ENCODE data around the gene BCO2. TPM values are rescaled to one million over a fixed set of nuclear protein-coding genes. Genes with fewer than 3 reads are reported as not detected.
A peak's percentile ranks its signal among the peaks of the same experiment; 100 is the strongest.

Gene BCO2
- polyA plus RNA-seq, 2 donors, result 9.1 to 11.1 TPM

DNA sequence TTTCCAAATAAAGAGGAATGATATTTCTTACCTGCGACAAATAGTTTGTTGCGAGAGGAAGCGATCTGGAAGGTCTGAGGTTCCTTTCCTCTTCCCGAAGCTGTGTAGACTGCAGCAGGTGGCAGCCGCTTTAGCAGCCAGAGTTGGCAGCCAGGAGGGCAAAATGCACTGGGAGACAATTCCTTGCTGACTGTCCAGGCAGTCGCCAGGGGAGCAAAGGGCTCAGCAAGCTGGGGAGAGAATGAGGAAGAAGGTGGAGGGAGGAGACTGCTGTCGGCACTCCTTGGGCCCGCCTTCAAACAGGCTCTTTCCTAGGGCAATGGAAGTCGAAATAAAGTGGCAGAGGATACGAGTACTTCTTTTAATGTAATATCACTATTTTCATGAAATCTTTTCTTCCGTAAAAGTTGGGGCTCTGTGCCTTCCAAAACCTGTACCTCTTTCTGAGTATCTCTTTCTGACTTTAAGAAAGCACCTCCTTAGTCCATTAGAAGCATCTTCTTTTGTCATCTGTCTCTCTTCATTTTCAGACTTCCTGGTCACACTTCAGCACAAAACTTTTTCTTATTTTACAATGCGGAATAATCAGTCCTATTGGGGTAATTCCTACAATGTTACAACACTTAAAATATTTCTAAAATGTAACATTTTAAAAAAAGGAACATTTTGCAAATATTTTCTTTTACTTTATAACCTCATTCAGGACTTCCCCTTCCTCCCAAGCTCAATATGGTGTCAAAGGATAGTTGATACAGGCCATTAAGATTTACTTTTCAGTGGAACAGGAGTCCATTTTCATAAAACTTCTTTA lies 11.2 kb upstream of the BCO2 start, which contains the start of gene IL18:
TSS of gene IL18 (minus strand) at position 220 of the 811 bp plus-strand sequence. CDS start 9,041 bp downstream, outside the sequence.
- Histone ChIP-seq H3K27me3 (ENCODE audit: control insufficient read depth in 1 of 2, insufficient read depth in 2 of 2, low read length in 2 of 2) (no peaks in the 10 kb centered on the region), H3K4me1 (ENCODE audit: control insufficient read depth in 2 of 2, insufficient read depth in 2 of 2, low read length in 1 of 2) (peaks cover 2% of the 10 kb centered on the region in 2 donors), H3K4me3 (ENCODE audit: low read depth in 1 of 2, low read length in 2 of 2) (peak within 1 kb of the TSS; percentile 53 to 69), H3K27ac (ENCODE audit: low read depth in 2 of 2, low read length in 1 of 2) (peak within 1 kb of the TSS; percentile 92 to 93), H3K36me3 (ENCODE audit: control insufficient read depth in 2 of 2, insufficient read depth in 2 of 2, low read length in 1 of 2) (no peaks in the 10 kb centered on the region), H3K9me3 (ENCODE audit: control insufficient read depth in 2 of 2, insufficient read depth in 1 of 2, low read depth in 1 of 2, low read length in 1 of 2) (no peaks in the 10 kb centered on the region)
- 33 to 40% methylated on average over 12 of the region's 12 CpGs for WGBS, 2 donors

DNA sequence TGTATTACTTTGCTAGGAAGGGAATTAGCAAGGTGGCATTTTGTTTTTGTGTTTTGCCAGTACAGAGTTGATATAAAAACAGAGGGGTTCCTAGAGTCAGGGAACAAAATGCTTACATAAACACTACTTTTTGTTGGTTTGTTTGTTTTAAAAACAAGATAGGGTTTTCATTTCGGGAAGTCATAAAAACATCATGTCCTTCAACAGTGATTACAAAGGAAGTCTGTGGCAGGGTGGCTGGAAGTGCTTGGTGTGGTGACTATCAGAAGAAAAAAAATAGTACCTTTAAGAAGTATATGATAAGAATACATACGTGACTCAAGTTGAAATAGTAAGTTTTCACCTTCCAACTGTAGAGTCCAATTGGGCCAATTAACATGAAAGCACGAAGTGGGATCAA lies 10.3 kb upstream of the BCO2 start:
- no peaks in the 10 kb centered on the region for H3K27me3 ChIP-seq (ENCODE audit: control insufficient read depth in 1 of 2, insufficient read depth in 2 of 2, low read length in 2 of 2)
- WGBS, 2 donors, result 64 to 76% methylated on average over 3 of the region's 3 CpGs
- H3K9me3 ChIP-seq (ENCODE audit: control insufficient read depth in 2 of 2, insufficient read depth in 1 of 2, low read depth in 1 of 2, low read length in 1 of 2), result no peaks in the 10 kb centered on the region
- H3K4me3 ChIP-seq (ENCODE audit: low read depth in 1 of 2, low read length in 2 of 2), result no peak overlapping the region
- no peak overlapping the region for H3K27ac ChIP-seq (ENCODE audit: low read depth in 2 of 2, low read length in 1 of 2)
- no peaks in the 10 kb centered on the region for H3K36me3 ChIP-seq (ENCODE audit: control insufficient read depth in 2 of 2, insufficient read depth in 2 of 2, low read length in 1 of 2)
- H3K4me1 ChIP-seq (ENCODE audit: control insufficient read depth in 2 of 2, insufficient read depth in 2 of 2, low read length in 1 of 2), result peaks cover 2% of the 10 kb centered on the region in 2 donors

DNA sequence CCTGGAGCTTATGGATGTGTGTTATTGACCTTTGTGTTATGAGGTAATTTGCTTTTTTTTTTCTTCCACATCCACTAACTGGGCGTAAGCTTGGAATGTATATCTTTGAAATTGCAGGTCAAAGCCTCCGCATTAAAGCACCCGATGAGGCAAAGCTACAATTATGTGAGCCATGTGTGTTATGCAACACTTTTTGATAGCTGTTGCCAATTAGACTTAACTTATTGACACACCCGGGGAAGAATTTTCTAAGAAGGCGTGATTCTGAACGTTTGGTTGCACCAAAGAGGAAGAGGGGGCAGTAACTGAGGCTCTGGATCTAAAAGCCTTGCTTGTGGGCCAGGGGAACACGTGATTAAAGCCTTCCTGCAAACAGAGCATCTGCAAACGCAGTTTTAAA lies 8.8 kb upstream of the BCO2 start:
- Histone ChIP-seq H3K36me3 (ENCODE audit: control insufficient read depth in 2 of 2, insufficient read depth in 2 of 2, low read length in 1 of 2) (no peaks in the 10 kb centered on the region), H3K4me3 (ENCODE audit: low read depth in 1 of 2, low read length in 2 of 2) (no peak overlapping the region), H3K9me3 (ENCODE audit: control insufficient read depth in 2 of 2, insufficient read depth in 1 of 2, low read depth in 1 of 2, low read length in 1 of 2) (no peaks in the 10 kb centered on the region), H3K27ac (ENCODE audit: low read depth in 2 of 2, low read length in 1 of 2) (peak overlapping the region; percentile 7 to 35), H3K27me3 (ENCODE audit: control insufficient read depth in 1 of 2, insufficient read depth in 2 of 2, low read length in 2 of 2) (no peaks in the 10 kb centered on the region), H3K4me1 (ENCODE audit: control insufficient read depth in 2 of 2, insufficient read depth in 2 of 2, low read length in 1 of 2) (peaks cover under 1 to 2% of the 10 kb centered on the region in 2 donors)
- WGBS, 2 donors, result 36 to 58% methylated on average over 8 of the region's 8 CpGs

DNA sequence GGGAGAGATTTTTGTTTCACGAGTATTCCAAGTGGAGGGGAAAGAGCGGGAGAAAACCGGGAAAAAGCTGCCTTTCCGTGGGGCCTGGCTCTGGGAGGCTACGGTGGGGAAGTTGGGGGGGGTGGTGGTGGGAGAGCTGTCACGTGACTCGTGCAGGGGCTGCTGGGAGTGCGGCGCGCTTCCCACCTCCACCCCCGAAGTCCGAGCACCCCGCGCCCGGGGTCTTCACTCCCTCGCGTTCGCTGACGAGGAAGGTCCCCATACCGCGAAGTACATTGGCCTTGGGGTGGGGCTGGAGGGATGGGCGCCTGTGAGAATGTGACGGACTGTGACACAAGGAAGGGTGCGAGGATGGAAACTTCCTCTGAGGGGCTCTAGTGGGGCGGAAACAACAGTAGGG lies 8.2 kb upstream of the BCO2 start, which contains the start of gene TEX12:
TSS of gene TEX12 (plus strand) at position 228 of the 400 bp plus-strand sequence. CDS start 1,897 bp downstream, outside the sequence.
- no peak within 1 kb of the TSS for H3K4me3 ChIP-seq (ENCODE audit: low read depth in 1 of 2, low read length in 2 of 2)
- WGBS, 2 donors, result 83 to 84% methylated on average over 25 of the region's 25 CpGs
- H3K27ac ChIP-seq (ENCODE audit: low read depth in 2 of 2, low read length in 1 of 2), result peak within 1 kb of the TSS; percentile 7 to 35
- no peaks in the 10 kb centered on the region for H3K9me3 ChIP-seq (ENCODE audit: control insufficient read depth in 2 of 2, insufficient read depth in 1 of 2, low read depth in 1 of 2, low read length in 1 of 2)
- no peaks in the 10 kb centered on the region for H3K27me3 ChIP-seq (ENCODE audit: control insufficient read depth in 1 of 2, insufficient read depth in 2 of 2, low read length in 2 of 2)
- H3K36me3 ChIP-seq (ENCODE audit: control insufficient read depth in 2 of 2, insufficient read depth in 2 of 2, low read length in 1 of 2), result no peaks in the 10 kb centered on the region
- peaks cover 0 to 2% of the 10 kb centered on the region in 2 donors for H3K4me1 ChIP-seq (ENCODE audit: control insufficient read depth in 2 of 2, insufficient read depth in 2 of 2, low read length in 1 of 2)

DNA sequence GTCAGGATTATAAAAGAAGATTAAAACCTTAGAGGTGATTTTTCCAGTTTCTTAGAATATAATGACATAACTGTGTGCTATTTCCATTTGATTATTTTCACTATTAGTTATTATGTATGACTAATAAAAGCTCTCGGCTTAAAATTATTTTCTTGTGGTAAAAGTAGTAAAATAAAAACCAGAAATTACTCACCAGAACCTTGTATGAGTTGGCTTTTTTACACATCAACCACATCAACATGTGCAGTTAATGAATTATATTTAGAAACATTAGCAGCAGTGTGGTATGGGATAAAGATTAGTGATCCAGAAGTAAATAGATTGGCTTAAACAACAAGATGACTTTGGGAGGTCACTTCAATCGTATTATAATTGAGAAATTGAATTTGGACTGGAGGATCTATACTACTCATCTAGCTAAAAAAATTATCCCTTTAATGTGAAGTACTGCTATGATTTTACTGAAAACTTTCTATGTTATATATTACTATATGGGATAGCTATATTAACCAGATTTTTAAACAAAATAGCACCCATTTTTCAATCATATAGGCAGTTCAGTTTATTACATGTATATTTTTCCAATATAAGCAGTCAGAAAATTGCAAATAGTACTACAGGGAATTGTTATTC lies 2.8 kb upstream of the BCO2 start:
- Histone ChIP-seq H3K4me3 (ENCODE audit: low read depth in 1 of 2, low read length in 2 of 2) (no peak overlapping the region), H3K4me1 (ENCODE audit: control insufficient read depth in 2 of 2, insufficient read depth in 2 of 2, low read length in 1 of 2) (no peaks in the 10 kb centered on the region), H3K27ac (ENCODE audit: low read depth in 2 of 2, low read length in 1 of 2) (no peak overlapping the region), H3K36me3 (ENCODE audit: control insufficient read depth in 2 of 2, insufficient read depth in 2 of 2, low read length in 1 of 2) (no peaks in the 10 kb centered on the region), H3K27me3 (ENCODE audit: control insufficient read depth in 1 of 2, insufficient read depth in 2 of 2, low read length in 2 of 2) (no peaks in the 10 kb centered on the region), H3K9me3 (ENCODE audit: control insufficient read depth in 2 of 2, insufficient read depth in 1 of 2, low read depth in 1 of 2, low read length in 1 of 2) (no peaks in the 10 kb centered on the region)
- WGBS, 2 donors, result 54 to 55% methylated on average over 2 of the region's 2 CpGs

DNA sequence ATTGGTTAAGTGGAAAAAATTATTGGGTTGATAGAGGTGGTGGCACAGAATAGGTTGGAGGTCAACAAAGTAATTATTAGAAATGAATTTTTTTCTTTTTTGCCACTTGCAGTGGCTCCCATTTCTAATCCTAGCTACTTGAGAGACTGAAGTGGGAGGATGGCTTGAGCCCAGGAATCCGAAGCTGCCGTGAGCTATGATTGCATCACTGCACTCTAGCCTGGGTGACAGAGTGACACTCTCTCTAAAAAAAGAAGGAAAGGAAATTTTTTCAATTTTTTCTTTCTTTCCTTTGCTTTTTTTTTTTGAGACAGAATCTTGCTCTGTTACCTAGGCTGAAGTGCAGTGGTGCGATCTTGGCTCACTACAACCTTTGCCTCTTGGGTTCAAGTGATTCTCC lies 2.2 kb upstream of the BCO2 start:
- 76 to 78% methylated on average over 3 of the region's 3 CpGs for WGBS, 2 donors
- Histone ChIP-seq H3K9me3 (ENCODE audit: control insufficient read depth in 2 of 2, insufficient read depth in 1 of 2, low read depth in 1 of 2, low read length in 1 of 2) (no peaks in the 10 kb centered on the region), H3K4me3 (ENCODE audit: low read depth in 1 of 2, low read length in 2 of 2) (no peak overlapping the region), H3K27me3 (ENCODE audit: control insufficient read depth in 1 of 2, insufficient read depth in 2 of 2, low read length in 2 of 2) (no peaks in the 10 kb centered on the region), H3K4me1 (ENCODE audit: control insufficient read depth in 2 of 2, insufficient read depth in 2 of 2, low read length in 1 of 2) (no peaks in the 10 kb centered on the region), H3K36me3 (ENCODE audit: control insufficient read depth in 2 of 2, insufficient read depth in 2 of 2, low read length in 1 of 2) (no peaks in the 10 kb centered on the region), H3K27ac (ENCODE audit: low read depth in 2 of 2, low read length in 1 of 2) (no peak overlapping the region)

DNA sequence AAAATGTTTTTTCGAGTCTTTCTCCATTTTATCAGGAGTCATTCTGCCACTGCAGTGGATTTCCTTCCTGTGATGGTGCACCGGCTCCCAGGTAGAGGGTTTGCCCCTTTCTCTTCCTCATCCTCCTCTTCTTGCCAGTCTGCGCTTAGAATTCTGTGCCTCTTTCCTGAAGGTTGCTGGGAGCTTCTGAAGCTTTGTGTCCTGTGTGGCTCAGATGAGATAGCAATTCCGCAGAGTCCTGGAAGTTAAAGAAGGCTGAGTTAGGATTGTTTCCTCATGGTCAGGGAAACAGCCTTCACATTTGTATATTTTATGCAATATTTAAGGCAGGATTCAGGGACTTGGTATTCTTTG lies 264 bp downstream of the BCO2 start:
- Histone ChIP-seq H3K27ac (ENCODE audit: low read depth in 2 of 2, low read length in 1 of 2) (peak overlapping the region; percentile 29 to 74), H3K27me3 (ENCODE audit: control insufficient read depth in 1 of 2, insufficient read depth in 2 of 2, low read length in 2 of 2) (no peaks in the 10 kb centered on the region)

DNA sequence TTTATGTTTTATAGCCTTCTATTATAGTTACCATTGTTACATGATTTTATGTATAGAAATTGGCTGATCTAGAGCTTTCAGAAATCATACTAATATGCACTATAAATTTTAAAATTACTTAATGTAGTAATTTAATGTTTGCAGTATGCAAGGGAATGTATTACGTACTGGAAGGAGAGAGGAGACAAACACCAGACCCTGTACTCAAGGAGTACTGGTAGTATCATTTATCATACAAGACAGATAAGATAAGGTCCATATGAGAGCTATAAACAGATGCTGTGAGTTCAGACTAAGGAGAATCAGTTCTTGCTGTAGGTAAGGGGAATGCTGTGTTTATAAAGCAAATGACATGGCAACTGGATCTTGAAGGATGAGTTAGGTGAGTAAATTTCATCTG lies 765 bp downstream of the BCO2 start:
- Histone ChIP-seq H3K27me3 (ENCODE audit: control insufficient read depth in 1 of 2, insufficient read depth in 2 of 2, low read length in 2 of 2) (no peaks in the 10 kb centered on the region), H3K27ac (ENCODE audit: low read depth in 2 of 2, low read length in 1 of 2) (no peak overlapping the region), H3K36me3 (ENCODE audit: control insufficient read depth in 2 of 2, insufficient read depth in 2 of 2, low read length in 1 of 2) (no peaks in the 10 kb centered on the region), H3K4me1 (ENCODE audit: control insufficient read depth in 2 of 2, insufficient read depth in 2 of 2, low read length in 1 of 2) (no peaks in the 10 kb centered on the region), H3K9me3 (ENCODE audit: control insufficient read depth in 2 of 2, insufficient read depth in 1 of 2, low read depth in 1 of 2, low read length in 1 of 2) (no peaks in the 10 kb centered on the region), H3K4me3 (ENCODE audit: low read depth in 1 of 2, low read length in 2 of 2) (peak overlapping the region in 1 of 2 donors; percentile 35)
- 82 to 91% methylated on average over 1 of the region's 1 CpG for WGBS, 2 donors

More for the DNA sequence above, 264 bp downstream of the BCO2 start:
- 13 to 18% methylated on average over 4 of the region's 4 CpGs for WGBS, 2 donors
- H3K4me1 ChIP-seq (ENCODE audit: control insufficient read depth in 2 of 2, insufficient read depth in 2 of 2, low read length in 1 of 2), result no peaks in the 10 kb centered on the region
- H3K9me3 ChIP-seq (ENCODE audit: control insufficient read depth in 2 of 2, insufficient read depth in 1 of 2, low read depth in 1 of 2, low read length in 1 of 2), result no peaks in the 10 kb centered on the region
- no peaks in the 10 kb centered on the region for H3K36me3 ChIP-seq (ENCODE audit: control insufficient read depth in 2 of 2, insufficient read depth in 2 of 2, low read length in 1 of 2)
- H3K4me3 ChIP-seq (ENCODE audit: low read depth in 1 of 2, low read length in 2 of 2), result peak overlapping the region; percentile 35 to 41

DNA sequence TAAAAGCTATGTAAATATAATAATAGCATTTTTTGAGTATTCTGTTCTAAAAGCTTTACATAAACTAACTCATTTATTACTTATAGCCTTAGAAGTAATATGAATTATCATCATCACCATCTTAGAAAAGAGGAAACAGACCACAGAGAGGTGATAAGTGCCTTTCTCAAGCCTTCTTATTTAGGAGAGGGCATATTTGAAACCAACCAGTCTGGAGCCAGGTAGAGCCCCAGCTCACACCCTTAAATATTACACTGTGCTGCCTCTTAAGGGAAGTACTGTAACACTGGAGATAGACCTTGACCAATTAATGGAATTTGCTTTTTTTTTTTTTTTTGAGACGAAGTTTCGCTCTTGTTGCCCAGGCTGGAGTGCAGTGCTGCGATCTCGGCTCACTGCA lies 2.3 kb downstream of the BCO2 start:
- no peaks in the 10 kb centered on the region for H3K4me1 ChIP-seq (ENCODE audit: control insufficient read depth in 2 of 2, insufficient read depth in 2 of 2, low read length in 1 of 2)
- H3K27ac ChIP-seq (ENCODE audit: low read depth in 2 of 2, low read length in 1 of 2), result no peak overlapping the region
- no peaks in the 10 kb centered on the region for H3K27me3 ChIP-seq (ENCODE audit: control insufficient read depth in 1 of 2, insufficient read depth in 2 of 2, low read length in 2 of 2)
- H3K36me3 ChIP-seq (ENCODE audit: control insufficient read depth in 2 of 2, insufficient read depth in 2 of 2, low read length in 1 of 2), result no peaks in the 10 kb centered on the region
- no peaks in the 10 kb centered on the region for H3K9me3 ChIP-seq (ENCODE audit: control insufficient read depth in 2 of 2, insufficient read depth in 1 of 2, low read depth in 1 of 2, low read length in 1 of 2)
- WGBS, 2 donors, result 89% methylated on average over 4 of the region's 4 CpGs
- peak overlapping the region in 1 of 2 donors; percentile 33 for H3K4me3 ChIP-seq (ENCODE audit: low read depth in 1 of 2, low read length in 2 of 2)

Measured in esophagus (tissue), 2 donors.